GM21515 (cell line): ENCODE measurements around the gene POLN.

Experiments used
- ATAC-seq: cut with Tn5 transposase; IDR thresholded peaks from one replicate; pipeline ENCODE4 v1.9.1; 2021; ENCODE audit not compliant: unreplicated experiment

The POLN gene

GRCh38 chr4:2252530-2253091 lies 10.7 kb upstream of the POLN start:
- ATAC-seq: no peak

- no peak for ATAC-seq
These were observed 10.0 kb upstream of the POLN start for GRCh38 chr4:2251795-2252529.

DNA sequence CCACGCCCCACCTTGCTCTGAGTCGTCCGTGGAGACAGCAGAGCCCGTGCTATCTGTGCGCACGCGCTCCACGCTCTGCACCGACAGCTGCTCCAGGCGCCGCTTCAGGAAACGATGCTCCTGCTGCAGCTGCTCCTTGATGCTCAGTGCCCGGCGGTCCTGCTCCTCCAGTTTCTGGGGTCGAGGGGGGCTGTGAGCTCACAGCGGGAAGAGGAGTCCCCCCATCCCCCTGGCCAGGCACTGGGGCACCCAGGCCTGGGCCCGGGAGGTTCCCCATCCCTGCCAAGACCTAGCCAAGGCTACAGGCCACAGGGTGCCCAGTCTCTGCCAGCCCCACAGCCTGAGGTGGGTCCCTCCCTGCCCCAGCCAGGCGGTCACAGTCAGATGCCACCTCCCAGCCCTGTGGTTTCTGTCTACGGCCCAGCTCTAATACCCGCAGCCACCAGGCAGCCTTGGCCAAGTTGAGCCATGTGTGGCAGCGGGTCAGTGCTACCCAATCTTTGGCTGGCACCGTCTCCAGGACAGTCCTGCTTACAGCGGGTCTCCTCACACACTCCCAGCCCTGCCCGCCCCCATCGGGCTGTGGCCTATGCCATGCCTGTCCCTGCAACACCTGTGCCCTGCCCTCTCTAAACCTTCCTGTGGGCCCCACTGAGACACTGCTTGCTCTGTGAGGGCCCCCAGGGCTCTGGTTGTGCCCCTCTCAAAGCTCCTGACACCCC lies 9.3 kb upstream of the POLN start:
- ATAC-seq: no peak

GRCh38 chr4:2250357-2251072 lies 8.6 kb upstream of the POLN start:
- no peak for ATAC-seq

- ATAC-seq: no peak
These were observed 7.8 kb upstream of the POLN start for GRCh38 chr4:2249526-2250356.

DNA sequence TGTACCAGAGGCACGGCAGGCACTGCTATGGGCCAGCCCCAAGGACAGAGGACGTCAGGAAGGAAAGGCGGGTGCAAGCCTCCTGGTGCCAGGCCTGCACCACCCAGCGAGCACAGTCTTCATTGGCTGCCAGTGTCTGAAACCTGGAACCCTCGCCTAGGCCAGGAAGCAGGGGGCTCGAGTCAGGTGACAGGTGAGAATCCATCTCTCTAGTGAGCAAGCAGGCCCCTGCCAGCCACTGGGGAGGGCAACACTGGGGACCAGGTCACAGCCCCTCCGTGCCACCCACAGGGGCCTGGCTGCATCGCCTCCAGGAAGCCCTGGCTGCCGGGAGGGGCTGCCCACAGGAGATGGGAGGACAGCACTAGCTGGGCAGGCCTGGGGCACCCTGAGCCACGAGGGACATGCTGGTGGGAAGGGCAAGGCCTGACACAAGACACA lies 6.9 kb upstream of the POLN start:
- ATAC-seq: no peak

GRCh38 chr4:2248044-2248780 lies 6.3 kb upstream of the POLN start:
- ATAC-seq: no peak

GRCh38 chr4:2247128-2248043 lies 5.5 kb upstream of the POLN start:
- no peak for ATAC-seq

DNA sequence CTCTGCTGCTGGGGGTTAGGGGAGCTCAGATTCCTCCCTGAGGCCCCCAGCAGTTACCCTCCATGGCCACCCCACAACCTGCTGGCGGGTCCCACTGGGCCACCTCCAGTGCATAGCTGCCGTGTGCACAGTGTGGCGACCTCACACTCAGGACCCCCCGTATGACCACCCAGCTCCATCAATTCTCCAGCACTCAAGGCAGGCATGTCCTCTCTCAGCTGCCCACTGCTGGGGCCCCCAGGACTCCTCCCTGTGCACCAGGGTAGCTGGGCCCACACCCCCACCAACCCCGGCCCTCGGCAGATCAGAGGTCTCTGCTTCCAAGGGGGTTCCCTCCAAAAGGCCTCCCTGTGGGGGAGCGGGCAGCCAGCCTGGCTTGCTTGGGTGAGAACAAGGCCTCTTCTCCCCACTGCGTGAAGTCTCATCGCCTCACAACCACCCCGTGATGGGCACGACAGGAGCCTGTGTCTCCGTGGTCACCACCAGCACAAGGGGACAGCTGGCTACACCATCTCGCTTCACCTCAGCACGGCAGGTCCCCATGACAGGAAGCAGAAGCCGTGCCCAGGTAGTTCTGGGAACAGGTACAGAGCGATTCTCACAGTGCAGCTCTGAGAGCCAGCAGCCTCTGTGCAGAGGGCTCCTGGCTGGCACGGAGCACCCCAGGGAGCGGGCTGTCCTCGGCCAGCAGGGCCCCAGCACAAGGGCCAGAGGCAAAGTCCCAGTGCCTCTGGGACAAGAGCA lies 4.6 kb upstream of the POLN start:
- ATAC-seq: no peak

DNA sequence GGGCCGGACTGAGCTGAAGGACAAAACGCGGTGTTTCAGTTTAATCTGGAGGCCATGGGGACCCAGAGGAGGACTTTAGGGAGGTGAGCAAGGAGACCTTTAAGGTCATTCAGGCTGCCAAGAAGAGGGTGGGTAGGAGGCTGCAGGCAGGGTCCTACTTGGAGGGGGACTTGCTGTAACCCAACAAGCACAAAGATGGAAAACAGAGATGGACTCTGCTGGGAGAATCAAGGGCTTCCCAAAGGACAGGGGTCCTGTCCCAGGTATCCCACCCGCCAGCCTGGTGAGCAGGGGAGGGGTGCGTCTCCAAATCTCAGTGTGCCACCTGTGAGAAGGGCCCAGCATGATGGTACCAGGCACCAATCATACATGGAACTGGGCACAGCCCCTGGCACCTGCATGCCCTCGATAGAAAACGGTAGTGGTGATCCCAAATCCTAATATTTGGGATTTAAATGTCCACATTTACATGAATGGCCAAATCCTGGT lies 3.9 kb upstream of the POLN start:
- no peak for ATAC-seq

DNA sequence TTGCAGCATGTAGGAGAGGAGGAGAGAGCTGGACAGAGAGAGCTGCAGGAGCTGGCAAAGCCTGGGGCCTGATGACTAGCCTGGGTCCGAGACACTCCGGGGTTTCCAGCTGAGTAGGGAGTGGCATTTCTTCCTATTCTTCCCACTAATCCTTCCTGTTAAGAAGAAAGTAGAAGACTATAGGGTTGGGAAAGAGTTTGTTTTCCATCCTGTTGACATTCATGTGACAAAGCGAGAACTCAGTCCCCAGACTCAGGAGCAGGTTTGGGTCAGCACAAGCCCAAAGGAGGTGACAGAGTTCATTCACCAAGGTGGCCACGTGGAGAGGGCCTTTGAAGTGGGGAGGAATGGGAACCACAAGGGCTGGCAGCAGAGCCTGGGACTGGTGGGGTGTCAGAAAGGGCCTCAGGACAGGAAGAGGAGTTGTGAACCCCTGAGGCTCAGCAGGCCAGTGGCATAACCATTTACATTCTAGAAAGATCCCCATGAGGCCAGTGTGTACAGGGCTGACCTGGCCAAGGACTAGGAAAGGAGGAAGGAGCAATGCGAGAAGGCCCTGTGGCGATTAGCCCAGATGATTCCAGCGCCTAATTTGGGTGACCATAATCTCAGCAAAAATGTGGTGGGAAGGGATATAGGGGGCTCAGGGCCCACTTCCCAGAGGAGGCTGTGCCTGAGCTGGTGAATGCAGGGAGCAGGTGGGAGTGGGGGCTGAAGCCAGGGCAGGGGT lies 3.3 kb upstream of the POLN start:
- ATAC-seq: no peak

- ATAC-seq: no peak
These were observed 1.9 kb upstream of the POLN start for GRCh38 chr4:2243681-2244380.

GRCh38 chr4:2241003-2241402 lies 918 bp downstream of the POLN start:
- no peak for ATAC-seq

GRCh38 chr4:2236944-2237666 lies 4.8 kb downstream of the POLN start:
- ATAC-seq: no peak

GRCh38 chr4:2231082-2231481 lies 10.8 kb downstream of the POLN start:
- no peak for ATAC-seq

- ATAC-seq: no peak
These were observed 15.7 kb downstream of the POLN start for GRCh38 chr4:2226261-2226660.
